B cell (primary cell): ENCODE measurements around the gene NCCRP1. TPM values are rescaled to one million over a fixed set of nuclear protein-coding genes. Genes with fewer than 3 reads are reported as not detected.

Experiments used
- ATAC-seq: fragments of 200-7000 bp; cut with Tn5 transposase; one replicate; pipeline ENCODE4 v1.10.0; 2021; ENCODE audit warnings: low read depth, mild to moderate bottlenecking, moderate number of reproducible peaks, moderate library complexity
- CTCF ChIA-PET: fragments of 350-600 bp; sonication (Branson Sonifier 250); formaldehyde crosslinking; loops from one replicate; lab custom pipeline; 2021; ENCODE audit warnings: antibody characterized with exemption, inconsistent platforms; lab: Charles Lee
- POLR2A ChIA-PET: fragments of 350-600 bp; sonication (Branson Sonifier 250); formaldehyde crosslinking; loops from one replicate; lab custom pipeline; 2021; ENCODE audit warnings: antibody characterized with exemption; lab: Charles Lee
- DNase-seq: peaks from one replicate; pipeline ENCODE4 v3.0.0; 2013
- H2AFZ ChIP-seq: 2 replicates; pipeline ENCODE4 v1.6.1; 2012; ENCODE audit warnings: mild to moderate bottlenecking, low read depth, low read length; ENCODE audit not compliant: insufficient read depth, poor library complexity, severe bottlenecking
- H3K27ac ChIP-seq, 2 donors: 1 replicate in 1 of 2; 2 replicates in 1 of 2; pipeline ENCODE4 v1.5.1; 2012 to 2013; ENCODE audit warnings: low read length in 2 of 2, mild to moderate bottlenecking in 2 of 2, moderate library complexity in 1 of 2
- H3K27me3 ChIP-seq, 4 experiments: fragments of 200-600 bp in 1 of 4; sonication (generic) in 1 of 4; replicated peaks in 1 of 4; 1 replicate in 2 of 4; 2 replicates in 2 of 4; pipeline versions ENCODE4 v1.6.1 to v1.7.0; 2013 to 2016; ENCODE audit warnings: low read length in 3 of 4, mild to moderate bottlenecking in 2 of 4, mixed read lengths in 1 of 4, moderate library complexity in 1 of 4; ENCODE audit not compliant: insufficient read depth in 4 of 4, control insufficient read depth in 3 of 4; ENCODE audit errors: control extremely low read depth in 1 of 4
- H3K36me3 ChIP-seq, 2 experiments: replicated peaks in 1 of 2; 1 replicate in 1 of 2; 2 replicates in 1 of 2; pipeline versions ENCODE4 v1.6.1 to v1.7.1; 2013; ENCODE audit warnings: low read length in 1 of 2; ENCODE audit not compliant: insufficient read depth in 2 of 2, control insufficient read depth in 1 of 2; ENCODE audit errors: control extremely low read depth in 1 of 2, extremely low read depth in 1 of 2
- H3K4me1 ChIP-seq, 2 donors: fragments of 200-600 bp in 1 of 2; sonication (generic) in 1 of 2; 1 replicate in 1 of 2; 2 replicates in 1 of 2; pipeline versions ENCODE4 v1.5.1 to v1.6.1; 2013 to 2017; ENCODE audit warnings: low read length in 2 of 2; ENCODE audit not compliant: control insufficient read depth in 2 of 2, insufficient read depth in 2 of 2
- H3K4me2 ChIP-seq: replicated peaks from 2 replicates; pipeline ENCODE3; 2012; ENCODE audit warnings: mild to moderate bottlenecking, low read depth, low read length; ENCODE audit not compliant: poor library complexity, severe bottlenecking
- H3K4me3 ChIP-seq, 5 experiments: fragments of 200-600 bp in 1 of 5; sonication (generic) in 1 of 5; 1 replicate in 3 of 5; 2 replicates in 2 of 5; pipeline versions ENCODE4 v1.5.1 to v1.7.0; 2011 to 2016; ENCODE audit warnings: low read length in 4 of 5, mild to moderate bottlenecking in 4 of 5, low read depth in 2 of 5, control low read depth in 1 of 5, moderate library complexity in 1 of 5; ENCODE audit not compliant: insufficient read depth in 1 of 5; ENCODE audit errors: control extremely low read depth in 1 of 5, extremely low read depth in 1 of 5
- H3K79me2 ChIP-seq: fragments of 200-600 bp; sonication (generic); one replicate; pipeline ENCODE4 v1.6.0; 2016; ENCODE audit warnings: low read length; ENCODE audit not compliant: control insufficient read depth, insufficient read depth
- H3K9ac ChIP-seq: fragments of 200-600 bp; sonication (generic); 2 replicates; pipeline ENCODE4 v1.6.1; 2017; ENCODE audit warnings: mild to moderate bottlenecking, low read length, moderate library complexity
- H3K9me3 ChIP-seq, 3 donors: one replicate each; pipeline versions ENCODE4 v1.6.1 to v1.7.1; 2013; ENCODE audit warnings: low read length in 2 of 3; ENCODE audit not compliant: control insufficient read depth in 2 of 3, insufficient read depth in 1 of 3; ENCODE audit errors: control extremely low read depth in 1 of 3
- H4K20me1 ChIP-seq: 2 replicates; pipeline ENCODE4 v1.6.0; 2012; ENCODE audit warnings: mild to moderate bottlenecking, low read length; ENCODE audit not compliant: insufficient read depth, control insufficient read depth, poor library complexity, severe bottlenecking
- H3K27ac Mint-ChIP-seq: one replicate; pipeline ENCODE4 v1.8.0; 2021; ENCODE audit warnings: mixed read lengths
- H3K27me3 Mint-ChIP-seq: one replicate; pipeline ENCODE4 v1.8.0; 2021; ENCODE audit warnings: mixed read lengths
- H3K4me1 Mint-ChIP-seq: one replicate; pipeline ENCODE4 v1.8.0; 2021; ENCODE audit warnings: mixed read lengths
- H3K4me3 Mint-ChIP-seq: one replicate; pipeline ENCODE4 v1.8.0; 2021; ENCODE audit warnings: mixed read lengths
- H3K9me3 Mint-ChIP-seq: one replicate; pipeline ENCODE4 v1.8.0; 2022; ENCODE audit warnings: mixed read lengths; ENCODE audit not compliant: insufficient read depth
- EZH2 ChIP-seq: IDR thresholded peaks from 2 replicates; pipeline ENCODE4 v1.6.1; 2012; ENCODE audit warnings: borderline replicate concordance, low read depth, mild to moderate bottlenecking, moderate library complexity, low read length; ENCODE audit not compliant: insufficient read depth, poor library complexity, severe bottlenecking
- WGBS: methylation state at CpG from one replicate; pipeline ENCODE4 v1.1.5; 2013; ENCODE audit warnings: missing lambda C conversion rate; ENCODE audit not compliant: insufficient coverage; 5-methylcytosine and 5-hydroxymethylcytosine counted together
- intact Hi-C: fragments of 100-400 bp; cut with micrococcal nuclease; formaldehyde crosslinking; loops from one replicate; pipeline ENCODE4 v1.10.0; 2022
- polyA plus RNA-seq: library from polyadenylated mRNA; depleted of rRNA; stranded (reverse); fragments of >200 nt; gene quantifications from 2 replicates; pipeline ENCODE4 v1.2.3, GENCODE V29; 2012
- total RNA-seq, 2 donors: library from RNA; stranded (reverse); fragments of 120-200 nt in 1 of 2; gene quantifications; 1 replicate in 1 of 2; 2 replicates in 1 of 2; pipeline versions ENCODE4 v1.2.3 to v1.2.4, GENCODE V29; 2013 to 2022
- TF ChIP-seq, protein P1 (sequence below): fragments of 200-600 bp; IDR thresholded peaks from one replicate; pipeline ENCODE4 v1.8.0; 2022; ENCODE audit warnings: antibody characterized with exemption, mild to moderate bottlenecking

NCCRP1 gene
- total and polyA plus RNA-seq, 2 donors (not counting 1 experiment from before 2014, with no cell fraction given): 0.04 TPM; not detected in 1

DNA sequence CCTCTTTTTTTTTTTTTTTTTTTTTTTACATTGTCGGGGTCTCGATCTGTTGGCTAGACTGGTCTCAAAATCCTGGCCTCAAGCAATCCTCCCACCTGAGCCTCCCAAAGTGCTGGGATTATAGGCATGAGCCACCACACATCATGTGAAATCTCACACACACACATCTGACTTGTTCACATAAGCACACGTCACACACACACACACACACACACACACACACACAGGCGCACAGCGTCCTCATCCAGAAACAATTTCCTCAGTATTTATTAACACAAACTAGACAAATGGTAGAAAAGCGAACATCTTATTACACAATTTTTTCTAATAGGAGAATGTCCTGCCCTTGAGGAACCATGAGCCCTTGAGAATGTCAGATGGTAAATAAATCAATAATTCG is 12.4 kb downstream of the NCCRP1 start:
- Histone ChIP-seq H3K27me3 (peaks cover 0 to 3% (median 1%) of the 10 kb centered on the region in 4 experiments), H3K27ac (no peak overlapping the region), H3K4me2 (no peak overlapping the region), H2AFZ (no peak overlapping the region), H3K4me1 (no peaks in the 10 kb centered on the region), H3K79me2 (no peaks in the 10 kb centered on the region), H3K4me3 (no peak overlapping the region), H3K36me3 (no peaks in the 10 kb centered on the region), H4K20me1 (no peaks in the 10 kb centered on the region), H3K9me3 (no peaks in the 10 kb centered on the region), H3K9ac (no peak overlapping the region)
- ChIA-PET CTCF (no interaction called here), POLR2A (interaction anchor here (0.7 kb wide), 1 partner anchor 267 kb away, joined by 3 read pairs; no protein-coding TSS in a partner anchor)
- DNase-seq (no peak), ATAC-seq (no peak)
- H3K4me1 Mint-ChIP-seq: no peaks in the 10 kb centered on the region
- intact Hi-C loops: no loop called here
- H3K4me3 Mint-ChIP-seq: no peak overlapping the region
- H3K27ac Mint-ChIP-seq: no peak overlapping the region
- no peaks in the 10 kb centered on the region for H3K9me3 Mint-ChIP-seq
- peaks cover 20% of the 10 kb centered on the region for H3K27me3 Mint-ChIP-seq
- 80% methylated on average over 3 of the region's 7 CpGs for WGBS
- no peak for TF ChIP-seq EZH2
- TF ChIP-seq, protein P1, sequence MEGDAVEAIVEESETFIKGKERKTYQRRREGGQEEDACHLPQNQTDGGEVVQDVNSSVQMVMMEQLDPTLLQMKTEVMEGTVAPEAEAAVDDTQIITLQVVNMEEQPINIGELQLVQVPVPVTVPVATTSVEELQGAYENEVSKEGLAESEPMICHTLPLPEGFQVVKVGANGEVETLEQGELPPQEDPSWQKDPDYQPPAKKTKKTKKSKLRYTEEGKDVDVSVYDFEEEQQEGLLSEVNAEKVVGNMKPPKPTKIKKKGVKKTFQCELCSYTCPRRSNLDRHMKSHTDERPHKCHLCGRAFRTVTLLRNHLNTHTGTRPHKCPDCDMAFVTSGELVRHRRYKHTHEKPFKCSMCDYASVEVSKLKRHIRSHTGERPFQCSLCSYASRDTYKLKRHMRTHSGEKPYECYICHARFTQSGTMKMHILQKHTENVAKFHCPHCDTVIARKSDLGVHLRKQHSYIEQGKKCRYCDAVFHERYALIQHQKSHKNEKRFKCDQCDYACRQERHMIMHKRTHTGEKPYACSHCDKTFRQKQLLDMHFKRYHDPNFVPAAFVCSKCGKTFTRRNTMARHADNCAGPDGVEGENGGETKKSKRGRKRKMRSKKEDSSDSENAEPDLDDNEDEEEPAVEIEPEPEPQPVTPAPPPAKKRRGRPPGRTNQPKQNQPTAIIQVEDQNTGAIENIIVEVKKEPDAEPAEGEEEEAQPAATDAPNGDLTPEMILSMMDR: no peak

DNA sequence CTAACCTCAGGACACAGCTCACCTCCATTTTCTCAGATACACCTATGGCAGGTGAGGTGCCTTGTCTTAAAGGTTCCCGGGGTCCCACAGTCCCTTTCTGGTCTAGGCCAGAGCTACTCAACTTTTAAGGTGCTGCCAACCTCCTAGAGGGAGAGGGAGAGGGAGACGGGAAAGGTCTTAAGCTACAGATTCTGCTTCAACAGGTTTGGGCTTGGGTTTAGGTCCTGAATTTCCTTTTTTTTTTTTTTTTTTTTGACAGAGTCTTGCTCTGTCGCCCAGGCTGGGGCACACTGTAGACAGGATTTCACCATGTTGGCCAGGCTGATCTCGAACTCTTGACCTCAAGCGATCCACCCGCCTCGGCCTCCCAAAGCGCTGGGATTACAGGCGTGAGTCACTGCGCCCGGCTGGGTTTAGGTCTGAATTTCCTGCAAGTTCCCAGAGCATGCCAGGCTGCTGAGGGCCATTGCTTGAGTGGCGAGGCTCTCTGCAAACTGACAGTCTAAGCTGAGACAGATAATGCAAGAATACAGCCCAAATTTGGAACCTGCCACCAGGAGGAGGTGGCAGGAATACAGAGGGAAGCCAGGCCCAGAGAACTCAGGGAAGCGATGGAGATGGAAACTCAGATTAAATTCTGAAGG is 15.1 kb downstream of the NCCRP1 start:
- ChIA-PET CTCF (interaction anchor here (0.7 to 1.6 kb wide), 4 partner anchors 9 to 323 kb away, joined by 3 to 4 read pairs (median 4); partner anchors contain the start of gene PLEKHG2), POLR2A (interaction anchor here (0.7 kb wide), 1 partner anchor 111 kb away, joined by 7 read pairs; no protein-coding TSS in a partner anchor)
- WGBS: 86% methylated on average over 12 of the region's 13 CpGs
- Mint-ChIP-seq H3K9me3 (no peaks in the 10 kb centered on the region), H3K4me1 (no peaks in the 10 kb centered on the region), H3K27ac (no peak overlapping the region), H3K27me3 (peaks cover 10% of the 10 kb centered on the region), H3K4me3 (no peak overlapping the region)
- no peaks in the 10 kb centered on the region for H3K4me1 ChIP-seq
- no peaks in the 10 kb centered on the region for H3K79me2 ChIP-seq
- H3K27me3 ChIP-seq: peaks cover 0 to 7% (median 1%) of the 10 kb centered on the region in 4 experiments
- TF ChIP-seq, protein P1: no peak
- TF ChIP-seq EZH2: no peak
- H2AFZ ChIP-seq: no peak overlapping the region
- peaks cover 0 to 15% (median 0%) of the 10 kb centered on the region in 3 donors for H3K9me3 ChIP-seq
- ATAC-seq: no peak
- intact Hi-C loops: loop anchor here (5.0 kb wide), 2 partner anchors 115 to 460 kb away; no protein-coding TSS in a partner anchor
- no peak overlapping the region for H3K4me2 ChIP-seq
- no peak overlapping the region for H3K9ac ChIP-seq
- no peak for DNase-seq
- H3K4me3 ChIP-seq: no peak overlapping the region
- no peaks in the 10 kb centered on the region for H4K20me1 ChIP-seq
- no peaks in the 10 kb centered on the region for H3K36me3 ChIP-seq
- no peak overlapping the region for H3K27ac ChIP-seq
